CD1c-positive myeloid dendritic cell (primary cell): ENCODE measurements around the gene SCAND1.

Source experiments
- DNase-seq: peaks from one replicate; pipeline ENCODE4 v3.0.0-alpha.2; 2016; ENCODE audit errors: extremely low spot score

Gene SCAND1

DNA sequence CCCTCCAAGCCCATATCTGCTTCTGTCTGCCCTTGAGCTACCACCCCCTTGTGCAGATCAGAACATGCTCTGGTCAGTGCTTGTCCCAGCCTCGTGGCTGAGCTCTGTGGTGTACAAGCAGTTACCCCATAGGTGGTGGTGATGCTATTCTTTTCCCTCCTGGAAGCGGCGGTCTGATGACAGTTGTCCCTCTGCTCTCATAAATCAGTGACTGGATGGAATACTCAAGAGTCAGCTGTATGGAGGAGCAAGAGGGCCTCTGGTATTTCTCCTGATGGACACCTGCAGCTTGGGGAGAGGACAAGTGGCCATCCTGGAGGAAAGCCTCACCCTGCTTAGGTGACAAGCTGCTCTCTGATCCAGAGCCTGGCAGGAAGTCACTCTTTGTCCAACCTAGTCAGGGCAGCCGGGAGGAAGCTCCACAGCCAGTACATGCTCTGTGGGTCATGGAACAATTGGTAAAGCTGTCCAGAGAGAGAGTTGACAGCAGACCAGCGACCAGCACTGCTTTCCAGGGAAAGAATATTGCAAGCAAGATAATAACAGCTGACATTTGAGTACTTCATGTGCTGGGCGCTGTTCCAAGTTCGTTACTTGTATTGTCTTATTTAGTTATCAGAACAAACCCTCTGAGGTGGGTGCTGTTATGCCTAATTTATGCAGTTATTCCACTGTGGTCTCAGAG is 47.1 kb downstream of the SCAND1 start:
- DNase-seq, result no peak

DNA sequence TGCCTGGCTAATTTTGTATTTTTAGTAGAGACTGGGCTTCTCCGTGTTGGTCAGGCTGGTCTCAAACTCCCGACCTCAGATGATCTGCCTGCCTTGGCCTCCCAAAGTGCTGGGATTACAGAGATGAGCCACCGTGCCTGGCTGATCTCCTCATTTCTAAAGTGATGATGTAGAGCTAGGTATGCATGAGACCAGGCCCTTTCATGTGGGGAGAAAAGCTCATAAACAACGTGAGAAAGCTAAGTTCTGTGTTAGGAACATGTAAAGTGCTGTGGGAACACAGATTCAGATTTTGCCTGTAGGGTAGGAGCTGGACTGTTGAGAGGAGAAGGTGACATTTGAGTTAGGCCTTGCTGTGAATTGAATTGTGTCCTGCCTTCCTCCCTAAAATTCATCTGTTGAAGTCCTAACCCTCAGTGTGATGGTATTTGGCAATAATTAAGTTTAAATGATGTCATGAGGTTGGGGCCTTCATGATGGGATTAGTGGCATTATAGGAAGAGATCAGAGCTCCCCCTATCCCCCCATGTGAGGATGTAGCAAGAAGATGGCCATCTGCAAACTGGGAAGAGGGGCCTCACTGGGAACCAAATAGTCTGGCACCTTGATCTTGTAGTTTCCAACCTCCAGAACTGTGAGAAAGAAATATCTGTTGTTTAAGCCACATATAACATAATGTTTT is 49.2 kb downstream of the SCAND1 start:
- no peak for DNase-seq

DNA sequence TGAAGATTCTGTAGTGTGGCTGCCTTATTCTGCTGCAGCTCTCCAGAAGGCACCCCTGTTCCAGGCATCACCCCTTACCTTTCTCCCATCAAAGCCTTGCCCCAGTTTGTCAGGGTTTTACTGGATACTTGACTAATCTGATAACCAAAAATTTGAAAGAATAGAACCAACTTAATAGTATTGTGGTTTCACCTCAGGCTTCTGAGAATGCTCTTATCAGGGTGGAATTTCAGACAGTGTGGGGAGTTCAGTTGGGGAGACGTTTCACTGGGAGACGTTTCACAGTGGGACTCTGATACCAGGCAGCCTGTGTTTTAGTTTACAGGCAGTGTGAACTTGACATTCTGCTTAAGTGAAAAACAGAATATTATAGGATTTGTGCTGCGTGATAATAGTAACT is 50.5 kb downstream of the SCAND1 start:
- DNase-seq, result no peak
